Muscle layer of duodenum (tissue), 2 donors: ENCODE measurements around the gene FARP1.

ENCODE experiments used
- H3K27ac ChIP-seq: one replicate; pipeline ENCODE4 v1.7.0; 2013; ENCODE audit warnings: mild to moderate bottlenecking, low read length
- H3K27me3 ChIP-seq: one replicate; pipeline ENCODE4 v1.7.0; 2013; ENCODE audit warnings: low read depth, mild to moderate bottlenecking, control low read depth, low read length
- H3K36me3 ChIP-seq, 2 donors: one replicate each; pipeline ENCODE4 v1.7.0; 2013; ENCODE audit warnings: low read length in 2 of 2, control low read depth in 1 of 2, mild to moderate bottlenecking in 1 of 2; ENCODE audit not compliant: insufficient read depth in 2 of 2, control insufficient read depth in 1 of 2
- H3K4me1 ChIP-seq, 2 donors: one replicate each; pipeline ENCODE4 v1.7.0; 2013; ENCODE audit warnings: low read length in 2 of 2, mild to moderate bottlenecking in 2 of 2, control low read depth in 1 of 2, moderate library complexity in 1 of 2; ENCODE audit not compliant: insufficient read depth in 2 of 2, control insufficient read depth in 1 of 2
- H3K4me3 ChIP-seq, 2 donors: one replicate each; pipeline ENCODE4 v1.7.0; 2013; ENCODE audit warnings: low read length in 2 of 2, low read depth in 1 of 2, mild to moderate bottlenecking in 1 of 2
- H3K9me3 ChIP-seq, 2 donors: one replicate each; pipeline ENCODE4 v1.7.0; 2013; ENCODE audit warnings: low read length in 2 of 2, control low read depth in 1 of 2, mild to moderate bottlenecking in 1 of 2; ENCODE audit not compliant: control insufficient read depth in 1 of 2
- donor health status: healthy.

FARP1 gene

GRCh38 chr13:98467263-98467985 is 324.5 kb downstream of the FARP1 start:
- Histone ChIP-seq H3K4me3 (no peak overlapping the region), H3K36me3 (peaks cover 28 to 39% of the 10 kb centered on the region in 2 donors), H3K9me3 (no peaks in the 10 kb centered on the region), H3K27ac (no peak overlapping the region), H3K27me3 (no peaks in the 10 kb centered on the region), H3K4me1 (no peaks in the 10 kb centered on the region)

- Histone ChIP-seq H3K9me3 (no peaks in the 10 kb centered on the region), H3K4me1 (no peaks in the 10 kb centered on the region), H3K4me3 (no peak overlapping the region), H3K27ac (no peak overlapping the region), H3K36me3 (peaks cover 31 to 43% of the 10 kb centered on the region in 2 donors), H3K27me3 (no peaks in the 10 kb centered on the region)
Observed at GRCh38 chr13:98468361-98468760, 325.5 kb downstream of the FARP1 start.

- Histone ChIP-seq H3K27ac (no peak overlapping the region), H3K9me3 (no peaks in the 10 kb centered on the region), H3K4me3 (no peak overlapping the region), H3K4me1 (no peaks in the 10 kb centered on the region), H3K27me3 (no peaks in the 10 kb centered on the region), H3K36me3 (peaks cover 32 to 43% of the 10 kb centered on the region in 2 donors)
Observed at GRCh38 chr13:98468929-98469328, 326.0 kb downstream of the FARP1 start.

GRCh38 chr13:98470920-98471319 is 328.0 kb downstream of the FARP1 start:
- Histone ChIP-seq H3K36me3 (peaks cover 34 to 36% of the 10 kb centered on the region in 2 donors), H3K27ac (no peak overlapping the region), H3K9me3 (no peaks in the 10 kb centered on the region), H3K4me3 (no peak overlapping the region), H3K4me1 (peaks cover 0 to 9% of the 10 kb centered on the region in 2 donors), H3K27me3 (no peaks in the 10 kb centered on the region)

GRCh38 chr13:98471934-98472333 is 329.0 kb downstream of the FARP1 start:
- no peak overlapping the region for H3K27ac ChIP-seq
- H3K4me1 ChIP-seq: peaks cover 3 to 19% of the 10 kb centered on the region in 2 donors
- peaks cover 30 to 36% of the 10 kb centered on the region in 2 donors for H3K36me3 ChIP-seq

GRCh38 chr13:98473135-98473787 is 330.4 kb downstream of the FARP1 start:
- Histone ChIP-seq H3K4me3 (no peak overlapping the region), H3K27ac (no peak overlapping the region), H3K9me3 (no peaks in the 10 kb centered on the region), H3K27me3 (no peaks in the 10 kb centered on the region), H3K36me3 (peaks cover 22 to 36% of the 10 kb centered on the region in 2 donors), H3K4me1 (peaks cover 7 to 26% of the 10 kb centered on the region in 2 donors)

More at GRCh38 chr13:98471934-98472333, 329.0 kb downstream of the FARP1 start:
- H3K27me3 ChIP-seq: no peaks in the 10 kb centered on the region
- no peaks in the 10 kb centered on the region for H3K9me3 ChIP-seq
- no peak overlapping the region for H3K4me3 ChIP-seq

GRCh38 chr13:98473788-98474144 is 330.9 kb downstream of the FARP1 start:
- H3K4me3 ChIP-seq: no peak overlapping the region
- no peaks in the 10 kb centered on the region for H3K9me3 ChIP-seq
- no peaks in the 10 kb centered on the region for H3K27me3 ChIP-seq
- H3K4me1 ChIP-seq: peaks cover 7 to 27% of the 10 kb centered on the region in 2 donors
- H3K36me3 ChIP-seq: peaks cover 22 to 36% of the 10 kb centered on the region in 2 donors
- no peak overlapping the region for H3K27ac ChIP-seq

GRCh38 chr13:98474292-98474691 is 331.4 kb downstream of the FARP1 start:
- Histone ChIP-seq H3K4me1 (peaks cover 7 to 28% of the 10 kb centered on the region in 2 donors), H3K4me3 (no peak overlapping the region), H3K36me3 (peaks cover 22 to 36% of the 10 kb centered on the region in 2 donors), H3K27me3 (no peaks in the 10 kb centered on the region), H3K9me3 (no peaks in the 10 kb centered on the region), H3K27ac (no peak overlapping the region)

- peaks cover 22 to 36% of the 10 kb centered on the region in 2 donors for H3K36me3 ChIP-seq
- H3K27ac ChIP-seq: no peak overlapping the region
- H3K9me3 ChIP-seq: no peaks in the 10 kb centered on the region
- H3K4me1 ChIP-seq: peaks cover 7 to 33% of the 10 kb centered on the region in 2 donors
- no peak overlapping the region for H3K4me3 ChIP-seq
- H3K27me3 ChIP-seq: no peaks in the 10 kb centered on the region
Observed at GRCh38 chr13:98474761-98475160, 331.9 kb downstream of the FARP1 start.

GRCh38 chr13:98475522-98475921 is 332.6 kb downstream of the FARP1 start:
- Histone ChIP-seq H3K27ac (no peak overlapping the region), H3K4me1 (peaks cover 7 to 34% of the 10 kb centered on the region in 2 donors), H3K36me3 (peaks cover 20 to 36% of the 10 kb centered on the region in 2 donors), H3K4me3 (no peak overlapping the region), H3K9me3 (no peaks in the 10 kb centered on the region), H3K27me3 (no peaks in the 10 kb centered on the region)

- H3K27me3 ChIP-seq: no peaks in the 10 kb centered on the region
- peaks cover 9 to 34% of the 10 kb centered on the region in 2 donors for H3K4me1 ChIP-seq
- no peaks in the 10 kb centered on the region for H3K9me3 ChIP-seq
- H3K4me3 ChIP-seq: no peak overlapping the region
- H3K36me3 ChIP-seq: peaks cover 19 to 33% of the 10 kb centered on the region in 2 donors
- H3K27ac ChIP-seq: no peak overlapping the region
Observed at GRCh38 chr13:98476106-98476505, 333.2 kb downstream of the FARP1 start.
